NCI-H1930 (cell line): ENCODE data around the gene NCKAP5.

Source experiments
- DNase-seq, 2 experiments: peaks; one replicate each; lab custom pipeline; 2025; lab: John Stamatoyannopoulos, UW

The NCKAP5 gene

DNA sequence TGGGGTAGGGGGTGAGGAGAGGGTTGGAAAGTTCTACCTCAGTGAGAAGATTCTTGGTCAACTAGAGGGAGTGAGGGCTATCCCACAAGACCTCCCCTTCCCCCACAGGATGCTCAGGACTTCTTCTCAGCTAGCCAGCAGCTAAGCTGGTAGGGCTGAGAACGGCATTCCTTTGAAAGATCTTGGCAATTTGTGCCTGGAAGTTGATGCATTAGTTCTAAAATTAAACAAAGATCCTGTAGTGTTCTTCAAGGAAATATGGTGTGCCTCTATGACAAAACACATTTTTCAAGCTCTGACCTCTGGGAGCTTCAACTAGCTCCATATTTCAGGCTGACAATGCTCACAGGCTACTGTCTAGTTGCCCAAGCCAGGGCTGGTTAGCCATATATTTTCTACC, 900.6 kb downstream of the NCKAP5 start:
- DNase-seq: no peak

GRCh38 chr2:132665401-132666140, 902.7 kb downstream of the NCKAP5 start:
- no peak for DNase-seq

DNA sequence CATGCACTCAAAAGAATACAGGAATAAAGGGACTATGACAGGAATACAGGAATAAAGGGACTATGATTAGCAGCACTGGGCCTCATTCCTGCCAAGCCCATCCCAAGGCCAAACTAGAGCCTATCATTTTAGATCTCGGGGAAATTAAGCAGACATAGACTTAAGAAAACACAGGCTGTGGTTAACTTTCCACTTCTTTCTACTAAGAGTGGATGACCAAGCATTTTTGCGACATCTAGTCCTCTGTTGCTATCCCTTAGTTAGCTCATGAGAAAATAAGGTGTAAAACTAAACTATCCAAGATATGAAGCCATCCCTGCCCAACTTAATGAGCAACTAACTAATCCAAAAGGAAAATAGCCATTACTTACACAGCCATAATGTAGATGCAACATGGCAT, 904.2 kb downstream of the NCKAP5 start:
- DNase-seq: no peak

DNA sequence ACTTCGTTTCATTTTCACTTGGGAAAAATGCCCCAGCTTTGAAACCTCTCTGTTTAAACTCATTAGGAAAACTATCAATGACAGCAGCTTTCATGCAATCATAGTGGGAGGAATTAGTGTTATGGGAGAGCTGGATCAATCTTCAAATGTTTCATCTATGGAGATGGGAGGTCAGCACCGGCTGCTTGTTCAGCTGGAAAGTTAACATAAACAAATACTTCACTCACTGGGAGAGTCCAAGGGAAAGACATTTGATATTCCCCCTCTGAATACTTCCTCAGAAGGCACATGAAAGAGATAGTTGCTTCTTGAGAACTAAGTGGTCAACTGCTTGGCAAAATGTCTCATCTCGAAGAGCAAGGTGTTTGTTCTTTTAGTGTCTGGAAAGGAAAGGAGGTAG, 905.5 kb downstream of the NCKAP5 start:
- no peak for DNase-seq

GRCh38 chr2:132659331-132659730, 908.9 kb downstream of the NCKAP5 start:
- no peak for DNase-seq

- no peak for DNase-seq
Observed at GRCh38 chr2:132656266-132656975, 911.8 kb downstream of the NCKAP5 start.

DNA sequence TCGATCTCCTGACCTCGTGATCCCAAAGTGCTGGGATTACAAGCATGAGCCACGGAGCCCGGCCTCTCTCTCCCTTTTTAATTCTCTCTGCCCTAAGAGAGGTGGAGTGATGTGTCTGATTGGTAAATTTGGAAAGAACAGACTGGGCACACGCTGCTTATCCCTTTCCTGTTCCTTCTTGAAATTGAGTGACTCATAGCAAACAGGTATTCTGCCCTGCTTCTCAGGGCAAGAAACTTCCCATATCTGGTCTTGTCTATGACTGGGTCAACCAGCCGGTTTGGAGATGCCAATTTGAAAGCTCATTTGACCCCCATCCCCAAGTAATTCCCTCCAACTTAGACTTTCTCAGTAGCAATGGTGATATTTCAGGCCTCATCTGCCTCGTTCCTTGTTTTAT, 913.3 kb downstream of the NCKAP5 start:
- no peak for DNase-seq

DNA sequence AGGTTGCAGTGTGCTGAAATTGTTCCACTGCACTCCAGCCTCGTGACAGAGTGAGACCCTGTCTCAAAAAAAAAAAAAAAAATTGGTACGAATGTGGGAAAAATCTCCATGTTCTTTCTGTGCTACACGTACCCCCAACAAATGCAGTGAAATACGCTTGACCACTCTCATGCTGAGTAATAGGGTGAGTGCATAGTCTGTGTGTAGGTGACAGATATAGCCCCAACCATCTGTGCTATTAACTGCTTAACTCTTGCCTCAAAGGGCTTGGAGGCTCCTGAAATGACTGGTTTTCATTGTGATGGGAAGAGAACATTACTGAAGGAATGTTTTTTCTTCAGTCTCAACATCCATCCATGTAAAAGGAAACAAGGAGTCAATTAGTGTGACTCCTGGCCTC, 913.9 kb downstream of the NCKAP5 start:
- DNase-seq: no peak

DNA sequence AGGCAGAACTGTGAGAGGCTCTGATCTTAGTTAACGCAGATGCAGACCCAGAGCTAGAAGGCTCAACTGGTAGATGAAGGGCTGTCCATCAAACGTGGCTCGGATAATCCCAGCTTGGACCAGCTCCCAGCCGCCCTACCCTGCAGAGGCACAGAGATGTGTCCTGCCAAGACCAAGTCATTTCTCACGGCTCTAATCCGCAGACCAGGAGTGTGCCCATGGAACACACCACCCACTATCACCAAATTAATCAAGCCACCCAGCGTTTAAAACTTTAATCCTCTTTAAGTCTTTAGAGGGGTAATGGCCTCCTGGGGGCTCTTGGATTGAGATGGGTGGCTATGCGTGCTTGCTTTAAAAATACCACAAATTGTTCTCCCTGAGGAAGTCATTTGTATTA, 915.8 kb downstream of the NCKAP5 start:
- DNase-seq: no peak

- DNase-seq: no peak
Observed at GRCh38 chr2:132651115-132652045, 916.9 kb downstream of the NCKAP5 start.

- no peak for DNase-seq
Observed at GRCh38 chr2:132646540-132647108, 921.6 kb downstream of the NCKAP5 start.

DNA sequence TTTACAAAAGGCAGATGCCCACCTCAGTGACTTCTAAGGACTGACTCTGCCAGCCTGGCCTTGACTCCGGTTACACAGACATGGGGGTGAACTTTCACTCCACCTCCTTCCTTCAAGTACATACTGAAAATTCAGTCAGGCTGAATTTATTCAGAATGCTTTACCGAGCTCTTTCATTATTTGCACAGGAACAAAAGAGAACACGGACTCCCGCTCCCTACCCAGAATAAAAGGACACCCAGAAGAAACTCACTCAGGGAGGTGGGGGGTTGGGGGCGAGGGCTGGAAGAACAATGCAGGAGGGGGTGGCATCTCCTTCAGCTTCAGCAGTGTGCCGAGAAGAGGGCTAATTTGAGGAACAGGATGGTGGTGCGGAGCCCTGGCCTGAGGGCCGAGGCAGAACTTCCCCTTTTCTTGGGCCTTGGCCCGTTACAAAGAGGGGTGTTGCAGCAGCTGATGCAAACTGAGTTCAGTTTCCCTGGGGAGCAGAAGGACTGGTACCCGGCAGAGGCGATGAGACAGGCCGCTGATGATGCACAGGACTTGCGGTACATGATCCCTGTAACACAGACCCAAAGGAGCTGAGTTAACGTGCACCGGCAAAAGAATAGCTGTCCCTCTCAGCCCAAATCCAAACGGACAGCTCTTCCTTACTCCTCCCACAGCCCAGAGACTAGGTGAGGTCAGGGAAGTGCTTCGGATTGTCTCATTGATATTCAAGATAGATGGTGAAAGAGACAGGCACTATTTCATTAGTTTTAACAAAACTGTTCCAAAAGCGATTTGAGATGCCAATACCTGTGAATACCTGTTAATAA, 922.3 kb downstream of the NCKAP5 start:
- no peak for DNase-seq

GRCh38 chr2:132645176-132645575, 923.1 kb downstream of the NCKAP5 start:
- DNase-seq: no peak

GRCh38 chr2:132642415-132642814, 925.8 kb downstream of the NCKAP5 start:
- no peak for DNase-seq

GRCh38 chr2:132641819-132642218, 926.4 kb downstream of the NCKAP5 start:
- no peak for DNase-seq

DNA sequence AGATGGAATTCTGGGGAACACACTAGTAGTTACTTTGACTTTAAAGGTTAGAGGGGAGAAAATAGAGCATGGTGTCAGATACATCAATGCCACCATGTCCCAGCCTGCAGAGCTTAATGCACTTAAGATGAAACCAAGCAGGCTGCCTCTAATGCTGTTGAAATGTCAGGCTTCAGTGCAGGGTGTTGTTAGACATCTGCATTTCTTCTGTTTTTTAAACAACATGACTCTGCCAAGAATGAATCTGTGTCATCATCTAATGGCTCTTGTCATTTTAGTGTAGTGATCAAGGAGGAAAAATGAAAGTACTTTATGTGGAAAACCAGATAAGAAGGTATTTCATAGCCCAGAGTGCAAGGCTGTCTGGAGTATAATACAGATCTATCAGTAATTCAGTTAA, 928.1 kb downstream of the NCKAP5 start:
- no peak for DNase-seq

DNA sequence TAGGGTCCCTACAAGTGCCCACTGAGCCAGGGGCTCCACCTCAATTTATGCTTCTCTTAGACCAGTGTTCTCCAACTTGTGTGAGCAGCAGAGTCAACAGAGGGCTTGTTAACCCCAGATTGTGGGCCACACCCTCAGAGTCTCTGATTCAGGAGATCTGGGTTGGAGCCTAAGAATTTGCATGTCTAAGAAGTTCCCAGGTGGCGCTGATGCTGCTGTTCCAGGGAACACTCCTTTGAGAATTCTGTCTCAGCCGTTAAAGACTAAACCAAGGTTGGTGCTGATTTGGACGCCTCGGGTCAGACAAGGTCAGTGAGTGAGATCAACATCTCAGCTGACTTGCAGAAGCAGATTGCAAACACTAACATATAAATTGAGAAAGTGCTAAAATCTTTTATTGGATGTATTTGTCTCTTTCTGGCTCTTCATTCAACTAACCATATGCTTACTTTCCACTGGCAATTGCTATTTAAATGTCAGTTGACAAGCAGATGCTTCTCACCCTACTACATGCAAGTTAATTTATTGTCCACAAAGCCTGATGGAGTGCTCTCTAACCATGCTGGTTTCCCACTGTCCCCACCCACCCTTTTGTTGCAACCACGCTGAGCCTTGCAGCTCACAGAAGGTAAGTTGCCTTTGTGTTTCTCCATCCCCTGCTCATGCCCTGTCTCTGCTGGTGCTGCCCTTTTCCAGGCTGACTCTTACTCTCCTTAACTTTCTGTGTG, 929.8 kb downstream of the NCKAP5 start:
- DNase-seq: no peak

DNA sequence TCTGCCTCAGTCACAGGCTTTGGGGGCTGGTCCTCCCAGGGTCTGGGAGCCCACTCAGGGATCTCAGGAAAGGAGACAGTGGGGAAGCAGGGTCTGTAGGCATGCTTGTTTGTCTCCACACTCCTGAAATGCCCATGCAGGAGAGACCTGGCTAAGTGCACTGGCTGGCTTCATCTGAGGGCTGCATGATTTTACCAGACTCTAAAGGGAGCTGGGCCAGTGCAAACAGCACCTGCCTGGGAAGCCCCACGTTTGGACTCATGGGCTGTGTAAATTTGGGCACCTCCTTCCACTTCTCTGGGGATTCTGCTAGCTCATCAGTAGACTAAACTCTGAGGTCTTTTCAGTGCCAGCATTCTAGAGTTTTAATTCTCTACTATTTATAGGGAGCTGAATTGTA, 931.9 kb downstream of the NCKAP5 start:
- no peak for DNase-seq

DNA sequence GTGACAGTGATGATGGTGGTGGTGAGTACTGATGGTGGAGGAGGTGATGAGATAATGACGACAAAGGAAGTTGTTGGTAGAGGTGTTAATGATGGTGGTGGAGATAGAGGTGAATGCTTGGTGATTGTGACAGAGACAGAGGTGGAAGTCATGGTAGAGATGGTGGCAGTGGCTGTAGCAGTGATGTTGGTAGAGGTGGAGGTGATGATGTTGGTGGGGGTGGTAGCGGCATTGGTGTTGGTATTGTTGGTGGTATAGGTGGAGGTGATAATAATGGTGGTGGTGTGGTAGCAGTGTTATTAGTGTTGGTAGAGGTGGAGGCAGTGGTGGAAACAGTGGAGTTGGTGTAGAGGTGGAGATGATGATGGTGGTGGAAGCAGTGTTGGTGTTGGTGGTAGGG, 934.6 kb downstream of the NCKAP5 start:
- no peak for DNase-seq

GRCh38 chr2:132632000-132632649, 936.1 kb downstream of the NCKAP5 start:
- no peak for DNase-seq
